Measurements from ENCODE around the gene RBX1. TPM values are rescaled to one million over a fixed set of nuclear protein-coding genes. Genes with fewer than 3 reads are reported as not detected.
A peak's percentile ranks its signal among the peaks of the same experiment; 100 is the strongest.

The RBX1 gene
- total and polyA plus RNA-seq, 2 of the 4 experiments (the other 2 are of a cell fraction), result 72.4 to 84.5 TPM

DNA sequence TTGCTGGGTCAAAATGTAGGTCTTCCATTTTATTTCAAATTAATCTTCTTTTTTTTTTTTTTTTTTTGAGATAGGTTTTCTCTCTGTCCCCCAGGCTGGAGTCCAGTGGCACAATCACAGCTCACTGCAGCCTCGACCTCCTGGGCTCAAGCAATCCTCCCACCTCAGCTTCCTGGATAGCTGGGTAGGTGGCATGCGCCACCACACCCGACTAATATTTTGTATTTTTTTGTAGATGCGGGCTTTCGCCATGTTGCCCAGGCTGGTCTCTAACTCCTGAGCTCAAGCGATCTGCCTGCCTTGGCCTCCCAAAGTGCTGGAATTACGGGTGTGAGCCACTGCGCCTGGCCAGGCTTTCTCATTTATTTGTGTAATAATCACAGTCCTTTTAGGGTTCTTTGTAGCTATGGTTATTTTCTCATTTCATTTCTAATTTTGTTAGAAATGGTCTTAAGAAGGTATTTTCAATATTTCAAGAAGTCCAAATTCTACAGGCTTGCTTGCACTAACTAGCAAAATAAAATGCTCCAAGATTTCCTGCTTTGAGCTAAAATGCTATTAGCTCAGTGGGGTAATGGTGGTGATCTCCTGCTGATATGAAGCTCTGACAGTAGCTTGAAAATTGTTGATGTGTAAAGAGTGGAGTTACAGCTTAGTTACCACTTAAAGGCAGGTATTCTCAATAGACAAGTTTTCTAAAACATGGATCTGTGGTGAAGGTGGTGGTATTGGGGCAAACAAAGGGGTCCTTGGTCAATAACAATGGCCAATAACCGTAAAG, 50.0 kb downstream of the RBX1 start:
- no peak overlapping the region for H3K14ac ChIP-seq (replicated peaks; ENCODE audit: low read depth, low read length)
- WGBS, 2 experiments (ENCODE audit: extremely low coverage in 2 of 2, insufficient read length in 1 of 2), result 90% methylated on average over 5 of the region's 9 CpGs; no CpG with 5 or more reads in 1 of the 2 experiments
- H2AK9ac ChIP-seq (replicated peaks; ENCODE audit: low read depth, low read length, poor library complexity), result no peak overlapping the region
- no peak for TF ChIP-seq FOS (IDR thresholded peaks at IDR 0.05; ENCODE audit: low read depth, low read length)
- TF ChIP-seq MXI1 (IDR thresholded peaks at IDR 0.05; ENCODE audit: borderline replicate concordance, low read depth, low read length), result no peak
- no peak for TF ChIP-seq MAFK (IDR thresholded peaks at IDR 0.05; ENCODE audit: low read depth, low read length)
- TF ChIP-seq CEBPB (IDR thresholded peaks at IDR 0.05; ENCODE audit: low read depth, low read length), result no peak
- no peak overlapping the region for H2BK20ac ChIP-seq (ENCODE audit: low read depth, low read length)
- H3K27me3 ChIP-seq (ENCODE audit: control insufficient read depth, insufficient read depth, low read length), result no peaks in the 10 kb centered on the region; the same call in 1 of the 2 replicates
- peaks cover 4% of the 10 kb centered on the region; the same call in 1 of the 2 replicates for H3K4me1 ChIP-seq (ENCODE audit: control insufficient read depth, insufficient read depth, low read length)
- intact Hi-C loops (cut with micrococcal nuclease) (no loop called here), in situ Hi-C loops (cut with MboI; ENCODE audit: low sequenced_read_pairs) (no loop called here), dilution Hi-C loops (cut with HindIII; ENCODE audit: low sequenced_read_pairs, unreplicated experiment) (no loop called here)
- no peaks in the 10 kb centered on the region for H3K36me3 ChIP-seq (ENCODE audit: control insufficient read depth, insufficient read depth, low read length)
- no peak overlapping the region for H3K9ac ChIP-seq (ENCODE audit: low read depth, low read length)
- no peak overlapping the region for H3K4me2 ChIP-seq (ENCODE audit: low read depth, low read length)
- no peak overlapping the region for H3K27ac ChIP-seq (ENCODE audit: insufficient read depth, low read length)
- ChIA-PET POLR2A (ENCODE audit: unreplicated experiment) (no interaction called here), CTCF (no interaction called here)
- no peaks in the 10 kb centered on the region for H3K79me1 ChIP-seq (ENCODE audit: low read depth in 1 of 2, low read length in 2 of 2)
- no peak overlapping the region for H2AFZ ChIP-seq (replicated peaks; ENCODE audit: low read length, poor library complexity)
- no peak overlapping the region for H3K56ac ChIP-seq (ENCODE audit: extremely low read depth, insufficient read depth, low read length)
- ATAC-seq (ENCODE audit: low read depth) (no peak), DNase-seq (no peak)
- H4K5ac ChIP-seq (ENCODE audit: low read depth, low read length), result no peak overlapping the region
- H2BK15ac ChIP-seq (ENCODE audit: low read depth, low read length), result no peak overlapping the region
- H3K23ac ChIP-seq (ENCODE audit: low read depth, low read length), result peak overlapping the region; percentile 16; the same call in 1 of the 2 replicates
- BruUV-seq (replicated peaks), result no TSS peak
- no peaks in the 10 kb centered on the region for H4K20me1 ChIP-seq (ENCODE audit: insufficient read depth, low read length)
- no peak overlapping the region for H2BK120ac ChIP-seq (ENCODE audit: low read depth, low read length)
- H2AK5ac ChIP-seq (ENCODE audit: low read depth, low read length), result no peak overlapping the region
- H4K91ac ChIP-seq (ENCODE audit: insufficient read depth, low read depth, low read length), result no peak overlapping the region
- H3K18ac ChIP-seq (ENCODE audit: low read depth, low read length), result no peak overlapping the region
- no peak overlapping the region for H4K8ac ChIP-seq (ENCODE audit: low read depth in 2 of 2, low read length in 2 of 2)
- H3K9me1 ChIP-seq (ENCODE audit: insufficient read depth, low read length), result no peaks in the 10 kb centered on the region
- no peak overlapping the region for H2BK5ac ChIP-seq (ENCODE audit: low read depth, low read length, poor library complexity, severe bottlenecking)
- no peaks in the 10 kb centered on the region for H3K9me3 ChIP-seq (ENCODE audit: control insufficient read depth, insufficient read depth, low read length)
- no peak overlapping the region for H3K4ac ChIP-seq (ENCODE audit: low read depth, low read length)
- H3K4me3 ChIP-seq (ENCODE audit: insufficient read depth, low read depth, low read length), result no peak overlapping the region

Data from IMR-90 (cell line).